Hematopoietic multipotent progenitor cell treated with erythropoietin and hydrocortisone succinate and interleukin-3 and kit ligand, for 8 days (in vitro differentiated cells): Measurements from ENCODE around the gene SH3TC2.

Experiments
- DNase-seq: peaks from one replicate; pipeline ENCODE4 v3.0.0-alpha.2; 2015

Gene SH3TC2

GRCh38 chr5:149027636-149028035 lies 35.2 kb downstream of the SH3TC2 start:
- no peak for DNase-seq

- DNase-seq = no peak
These were observed 37.9 kb downstream of the SH3TC2 start for GRCh38 chr5:149024943-149025342.

- DNase-seq = no peak
These were observed 38.4 kb downstream of the SH3TC2 start for GRCh38 chr5:149024477-149024876.

GRCh38 chr5:149022200-149022599 lies 40.7 kb downstream of the SH3TC2 start:
- DNase-seq = no peak

GRCh38 chr5:149019679-149020078 lies 43.2 kb downstream of the SH3TC2 start:
- DNase-seq = no peak

GRCh38 chr5:149018909-149019443 lies 43.9 kb downstream of the SH3TC2 start:
- DNase-seq = no peak

GRCh38 chr5:149017636-149018035 lies 45.2 kb downstream of the SH3TC2 start:
- DNase-seq = no peak

GRCh38 chr5:149015561-149015960 lies 47.3 kb downstream of the SH3TC2 start:
- DNase-seq = no peak

- peak; percentile 46 for DNase-seq
These were observed 47.7 kb downstream of the SH3TC2 start for GRCh38 chr5:149015126-149015525.

GRCh38 chr5:149014571-149015031 lies 48.3 kb downstream of the SH3TC2 start:
- no peak for DNase-seq

- DNase-seq = no peak
These were observed 49.1 kb downstream of the SH3TC2 start for GRCh38 chr5:149013796-149014195.

- DNase-seq = no peak
These were observed 50.5 kb downstream of the SH3TC2 start for GRCh38 chr5:149012350-149012749.

- no peak for DNase-seq
These were observed 51.1 kb downstream of the SH3TC2 start for GRCh38 chr5:149011728-149012127.

- no peak for DNase-seq
These were observed 51.8 kb downstream of the SH3TC2 start for GRCh38 chr5:149011084-149011483.

- no peak for DNase-seq
These were observed 55.7 kb downstream of the SH3TC2 start for GRCh38 chr5:149007174-149007573.

- peak; percentile 8 for DNase-seq
These were observed 56.4 kb downstream of the SH3TC2 start for GRCh38 chr5:149006426-149006825.

- no peak for DNase-seq
These were observed 57.6 kb downstream of the SH3TC2 start for GRCh38 chr5:149005077-149005892.

- no peak for DNase-seq
These were observed 58.3 kb downstream of the SH3TC2 start for GRCh38 chr5:149004559-149004958.

GRCh38 chr5:149002761-149003689 lies 59.8 kb downstream of the SH3TC2 start:
- DNase-seq = no peak

GRCh38 chr5:149002053-149002452 lies 60.8 kb downstream of the SH3TC2 start:
- peak; percentile 24 for DNase-seq

- DNase-seq = no peak
These were observed 61.7 kb downstream of the SH3TC2 start for GRCh38 chr5:149001162-149001561.

- no peak for DNase-seq
These were observed 63.1 kb downstream of the SH3TC2 start for GRCh38 chr5:148999741-149000140.

- peak; percentile 75 for DNase-seq
These were observed 64.6 kb downstream of the SH3TC2 start for GRCh38 chr5:148998174-148998797.
